Loucy (cell line): ENCODE results near the gene ERICH6.

Experiments used
- H2AFZ ChIP-seq: fragments of 200-600 bp; sonication (generic); 2 replicates; pipeline ENCODE4 v1.6.0; 2016; ENCODE audit warnings: antibody characterized with exemption, mild to moderate bottlenecking, low read length, moderate library complexity
- H3F3A ChIP-seq: fragments of 200-600 bp; 2 replicates; pipeline ENCODE4 v1.6.0; 2016; ENCODE audit warnings: antibody characterized with exemption, low read depth, mild to moderate bottlenecking
- H3K27me3 ChIP-seq: fragments of 200-600 bp; sonication (generic); 2 replicates; pipeline ENCODE4 v1.6.1; 2014; ENCODE audit warnings: low read length, mild to moderate bottlenecking; ENCODE audit not compliant: insufficient read depth, poor library complexity, severe bottlenecking
- H3K36me3 ChIP-seq: fragments of 200-600 bp; sonication (generic); 2 replicates; pipeline ENCODE4 v1.6.1; 2016; ENCODE audit warnings: low read length; ENCODE audit not compliant: insufficient read depth
- H3K4me1 ChIP-seq: fragments of 200-600 bp; sonication (generic); 2 replicates; pipeline ENCODE4 v1.5.1; 2014; ENCODE audit warnings: low read length, mild to moderate bottlenecking; ENCODE audit not compliant: insufficient read depth, poor library complexity, severe bottlenecking
- H3K4me2 ChIP-seq: fragments of 200-600 bp; sonication (generic); 2 replicates; pipeline ENCODE4 v1.6.0; 2014; ENCODE audit warnings: antibody characterized with exemption, low read length, low read depth, mild to moderate bottlenecking; ENCODE audit not compliant: poor library complexity, severe bottlenecking
- H3K4me3 ChIP-seq: fragments of 200-600 bp; sonication (generic); 2 replicates; pipeline ENCODE4 v1.5.1; 2014; ENCODE audit warnings: low read length, mild to moderate bottlenecking, mixed read lengths; ENCODE audit not compliant: poor library complexity, severe bottlenecking
- H3K79me2 ChIP-seq: fragments of 200-600 bp; sonication (generic); 2 replicates; pipeline ENCODE4 v1.6.1; 2014; ENCODE audit warnings: low read length; ENCODE audit not compliant: insufficient read depth
- H3K9ac ChIP-seq: fragments of 200-600 bp; sonication (generic); 2 replicates; pipeline ENCODE4 v1.6.0; 2014; ENCODE audit warnings: mild to moderate bottlenecking, low read depth, low read length, moderate library complexity; ENCODE audit not compliant: poor library complexity, severe bottlenecking
- H3K9me2 ChIP-seq: fragments of 200-600 bp; sonication (generic); replicated peaks from 2 replicates; pipeline ENCODE4 v1.6.1; 2016; ENCODE audit warnings: low read depth, low read length, mixed read lengths
- H3K9me3 ChIP-seq: fragments of 200-600 bp; sonication (generic); 2 replicates; pipeline ENCODE4 v1.6.1; 2014; ENCODE audit warnings: mild to moderate bottlenecking, antibody characterized with exemption, low read length, low read depth; ENCODE audit not compliant: insufficient read depth
- H4K20me1 ChIP-seq: fragments of 200-600 bp; sonication (generic); 2 replicates; pipeline ENCODE4 v1.6.0; 2014; ENCODE audit warnings: antibody characterized with exemption, low read length, mild to moderate bottlenecking; ENCODE audit not compliant: insufficient read depth, poor library complexity, severe bottlenecking
- EZH2phosphoT487 ChIP-seq: fragments of 200-600 bp; IDR thresholded peaks from 2 replicates; pipeline ENCODE4 v1.6.1; 2018; ENCODE audit warnings: antibody characterized with exemption, mild to moderate bottlenecking, moderate library complexity, borderline replicate concordance
- TF ChIP-seq, protein P1 (sequence below): fragments of 200-600 bp; sonication (generic); conservative IDR thresholded peaks from 2 replicates; pipeline ENCODE4 v1.5.1; 2014; ENCODE audit warnings: mild to moderate bottlenecking, antibody characterized with exemption, low read length

ERICH6 gene

DNA sequence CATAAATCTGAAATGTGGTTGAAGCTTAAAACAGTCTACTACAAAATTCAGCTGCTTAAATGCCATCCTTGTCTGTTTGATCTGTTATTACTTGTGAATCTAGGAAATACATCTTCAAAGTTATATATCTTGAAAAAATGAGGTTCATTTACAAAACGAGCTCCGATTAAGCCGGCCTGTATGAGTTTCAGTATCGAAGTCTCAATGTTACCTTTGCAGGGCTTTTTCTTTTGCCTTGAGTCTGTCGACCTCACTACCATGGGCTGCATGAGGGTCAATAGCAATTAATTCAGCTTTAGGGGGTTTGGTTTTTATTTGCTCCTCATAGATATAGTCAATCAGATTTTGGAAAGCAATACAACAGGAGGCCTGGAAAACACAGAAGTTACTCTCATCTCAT is 23.2 kb downstream of the ERICH6 start:
- Histone ChIP-seq H4K20me1 (no peaks in the 10 kb centered on the region), H3K9me2 (no peaks in the 10 kb centered on the region), H3K4me2 (peak overlapping the region; percentile 62), H3K27me3 (no peaks in the 10 kb centered on the region), H2AFZ (peak overlapping the region; percentile 82), H3K36me3 (no peaks in the 10 kb centered on the region), H3K79me2 (no peaks in the 10 kb centered on the region), H3K4me1 (peaks cover 32% of the 10 kb centered on the region), H3K4me3 (peak overlapping the region; percentile 19), H3K9me3 (peaks cover 8% of the 10 kb centered on the region), H3F3A (no peaks in the 10 kb centered on the region), H3K9ac (peak overlapping the region; percentile 33)
- no peak for TF ChIP-seq EZH2phosphoT487
- TF ChIP-seq, protein P1, sequence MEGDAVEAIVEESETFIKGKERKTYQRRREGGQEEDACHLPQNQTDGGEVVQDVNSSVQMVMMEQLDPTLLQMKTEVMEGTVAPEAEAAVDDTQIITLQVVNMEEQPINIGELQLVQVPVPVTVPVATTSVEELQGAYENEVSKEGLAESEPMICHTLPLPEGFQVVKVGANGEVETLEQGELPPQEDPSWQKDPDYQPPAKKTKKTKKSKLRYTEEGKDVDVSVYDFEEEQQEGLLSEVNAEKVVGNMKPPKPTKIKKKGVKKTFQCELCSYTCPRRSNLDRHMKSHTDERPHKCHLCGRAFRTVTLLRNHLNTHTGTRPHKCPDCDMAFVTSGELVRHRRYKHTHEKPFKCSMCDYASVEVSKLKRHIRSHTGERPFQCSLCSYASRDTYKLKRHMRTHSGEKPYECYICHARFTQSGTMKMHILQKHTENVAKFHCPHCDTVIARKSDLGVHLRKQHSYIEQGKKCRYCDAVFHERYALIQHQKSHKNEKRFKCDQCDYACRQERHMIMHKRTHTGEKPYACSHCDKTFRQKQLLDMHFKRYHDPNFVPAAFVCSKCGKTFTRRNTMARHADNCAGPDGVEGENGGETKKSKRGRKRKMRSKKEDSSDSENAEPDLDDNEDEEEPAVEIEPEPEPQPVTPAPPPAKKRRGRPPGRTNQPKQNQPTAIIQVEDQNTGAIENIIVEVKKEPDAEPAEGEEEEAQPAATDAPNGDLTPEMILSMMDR = no peak

DNA sequence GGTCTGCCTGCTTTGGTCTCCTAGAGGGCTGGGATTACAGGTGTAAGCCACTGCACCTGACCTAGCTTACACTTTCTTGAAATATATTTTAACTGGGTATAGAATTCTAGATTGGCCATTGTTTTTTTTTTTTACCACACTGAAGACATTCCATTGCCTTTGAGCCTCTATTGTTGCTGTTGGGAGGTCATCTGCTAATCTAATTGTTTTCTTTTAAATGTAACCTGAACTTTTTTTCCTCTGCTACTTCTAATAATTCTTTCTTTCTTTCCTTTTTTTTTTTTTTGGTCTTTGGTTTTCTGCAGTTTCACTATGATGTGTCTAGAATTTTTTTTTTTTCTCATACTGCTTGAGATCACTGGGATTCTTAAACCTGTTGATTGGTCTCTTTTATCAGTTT is 28.1 kb downstream of the ERICH6 start:
- Histone ChIP-seq H3K9me3 (peaks cover 15% of the 10 kb centered on the region), H3K79me2 (no peaks in the 10 kb centered on the region), H3K4me3 (no peak overlapping the region), H3K4me1 (peaks cover 7% of the 10 kb centered on the region), H2AFZ (no peak overlapping the region), H4K20me1 (no peaks in the 10 kb centered on the region), H3K36me3 (no peaks in the 10 kb centered on the region), H3K27me3 (no peaks in the 10 kb centered on the region), H3K9me2 (no peaks in the 10 kb centered on the region), H3F3A (no peaks in the 10 kb centered on the region), H3K4me2 (no peak overlapping the region), H3K9ac (no peak overlapping the region)
- TF ChIP-seq, protein P1 = no peak
- TF ChIP-seq EZH2phosphoT487 = no peak

DNA sequence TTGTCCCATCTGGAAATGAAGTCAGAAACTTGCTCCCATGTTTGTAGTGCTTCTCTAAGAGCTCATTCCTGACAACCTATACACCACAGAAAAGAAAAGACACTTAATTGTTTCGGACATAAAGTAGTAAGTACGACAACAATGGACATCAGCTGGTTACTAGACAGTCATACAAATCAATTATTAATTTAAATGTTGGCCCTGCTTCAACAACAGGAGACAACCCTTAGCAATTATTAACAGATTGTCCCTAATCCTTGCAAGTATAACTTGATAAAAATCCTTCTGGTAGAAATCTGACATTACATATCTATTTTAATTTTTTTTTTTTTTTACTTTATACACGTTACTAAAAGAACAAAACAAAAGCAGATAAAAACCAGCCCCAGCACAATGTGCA is 29.8 kb downstream of the ERICH6 start:
- Histone ChIP-seq H3K4me3 (no peak overlapping the region), H3K4me1 (no peaks in the 10 kb centered on the region), H4K20me1 (no peaks in the 10 kb centered on the region), H3K9me3 (peaks cover 15% of the 10 kb centered on the region), H3K4me2 (no peak overlapping the region), H3K9ac (no peak overlapping the region), H3K27me3 (no peaks in the 10 kb centered on the region), H3K36me3 (no peaks in the 10 kb centered on the region), H3K9me2 (no peaks in the 10 kb centered on the region), H3K79me2 (no peaks in the 10 kb centered on the region), H3F3A (no peaks in the 10 kb centered on the region), H2AFZ (no peak overlapping the region)
- no peak for TF ChIP-seq EZH2phosphoT487
- TF ChIP-seq, protein P1 = no peak
